ENCODE measurements around the gene MLLT6.

MLLT6 gene

DNA sequence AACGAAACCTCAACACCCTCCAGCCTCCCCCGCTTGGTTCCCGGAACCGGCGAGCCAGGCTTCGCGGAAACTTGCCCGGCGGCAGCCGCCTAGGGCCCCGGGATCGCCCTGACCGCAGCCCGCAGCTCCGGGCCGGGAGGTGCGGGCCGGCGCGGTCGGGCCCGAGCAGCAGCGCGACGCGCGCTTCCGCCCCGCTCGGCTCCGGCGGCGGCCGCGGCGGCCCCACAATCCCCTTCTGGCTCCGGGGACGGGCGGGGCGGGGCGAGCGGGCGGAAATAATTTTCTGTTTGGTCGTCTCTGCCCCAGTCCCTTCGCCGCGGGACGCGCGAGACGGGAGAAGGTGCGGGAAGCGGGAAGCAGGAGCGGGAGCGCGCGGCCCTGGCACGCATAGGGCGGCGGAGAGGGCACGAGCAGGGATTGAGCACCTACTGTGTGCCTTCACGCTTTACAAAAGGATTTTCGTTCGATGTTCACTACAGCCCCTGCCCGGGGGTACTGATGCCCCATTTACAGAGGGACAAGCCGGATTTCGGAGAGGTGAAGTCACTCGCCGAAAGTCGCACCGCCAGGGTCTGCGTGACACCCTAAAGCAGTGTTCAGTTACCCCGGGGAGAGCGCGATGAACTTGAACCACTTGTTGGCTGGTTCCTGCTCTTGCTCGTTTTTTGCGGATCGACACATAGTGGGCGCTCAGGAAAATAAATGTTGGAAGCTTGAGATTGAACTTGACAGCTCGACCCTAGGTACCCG, 2.7 kb upstream of the MLLT6 start:
- Histone ChIP-seq H3K4me3 (ENCODE audit: low read length, poor library complexity, severe bottlenecking) (peak overlapping the region; percentile 99), H2AFZ (ENCODE audit: low read length) (peak overlapping the region; percentile 76), H3K9me3 (ENCODE audit: insufficient read depth, low read depth, low read length) (no peaks in the 10 kb centered on the region), H3K4me2 (ENCODE audit: low read depth, low read length, poor library complexity, severe bottlenecking) (peak overlapping the region; percentile 92), H3K4me1 (ENCODE audit: insufficient read depth, low read length, poor library complexity, severe bottlenecking) (peaks cover 32% of the 10 kb centered on the region), H4K20me1 (ENCODE audit: insufficient read depth, low read length, poor library complexity, severe bottlenecking) (peaks cover 16% of the 10 kb centered on the region), H3K9ac (ENCODE audit: low read depth, low read length, poor library complexity, severe bottlenecking) (peak overlapping the region; percentile 99), H3K9me2 (replicated peaks; ENCODE audit: low read depth, low read length) (no peaks in the 10 kb centered on the region), H3F3A (ENCODE audit: low read depth) (peaks cover 7% of the 10 kb centered on the region), H3K27me3 (ENCODE audit: insufficient read depth, low read length, poor library complexity, severe bottlenecking) (no peaks in the 10 kb centered on the region), H3K79me2 (ENCODE audit: insufficient read depth, low read length) (peaks cover 38% of the 10 kb centered on the region), H3K36me3 (ENCODE audit: insufficient read depth, low read length) (no peaks in the 10 kb centered on the region)
- TF ChIP-seq CTCF (conservative IDR thresholded peaks at IDR 0.05; ENCODE audit: low read length) (no peak), EZH2phosphoT487 (IDR thresholded peaks at IDR 0.05; ENCODE audit: borderline replicate concordance) (no peak)

DNA sequence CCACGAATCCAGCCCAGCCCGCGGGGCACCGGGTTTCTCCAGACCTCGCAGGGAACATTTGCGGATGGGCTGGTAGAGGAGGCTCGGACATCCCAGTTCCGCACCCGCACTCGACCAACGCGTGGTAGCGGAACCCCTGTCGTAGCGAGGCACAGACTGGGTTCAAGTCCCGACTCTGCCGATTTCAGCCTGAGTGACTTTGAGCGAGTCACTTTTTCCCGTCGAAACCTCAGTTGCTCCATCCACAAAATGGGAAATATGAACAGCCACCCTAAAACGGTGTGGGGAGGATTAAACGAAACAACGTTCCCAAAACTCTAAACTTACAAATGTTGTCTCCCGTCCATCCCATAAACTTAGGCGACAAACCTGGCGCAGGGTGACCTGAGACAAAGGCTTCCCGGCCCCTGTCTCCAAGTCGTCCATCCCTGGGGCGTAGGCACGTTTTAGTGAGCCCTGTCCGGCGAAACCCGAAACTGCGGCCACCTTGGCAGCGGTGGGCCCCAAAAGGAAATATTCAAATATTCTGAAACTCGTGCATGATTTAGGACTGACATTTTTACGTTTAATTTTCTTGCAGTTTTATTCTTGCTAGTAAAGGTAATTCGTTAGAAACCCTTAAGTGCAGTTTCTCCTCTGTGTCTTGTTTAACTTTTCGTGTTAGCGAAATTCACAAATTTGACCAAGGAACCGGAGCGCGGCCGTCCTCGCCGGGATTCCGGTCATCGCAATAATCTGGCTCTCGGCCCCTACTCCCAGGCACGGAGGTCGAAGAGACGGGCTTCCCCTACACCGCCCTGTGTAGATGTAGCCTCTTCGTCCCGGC, 1.9 kb upstream of the MLLT6 start:
- Histone ChIP-seq H3K79me2 (ENCODE audit: insufficient read depth, low read length) (peaks cover 46% of the 10 kb centered on the region), H3K9ac (ENCODE audit: low read depth, low read length, poor library complexity, severe bottlenecking) (peak overlapping the region; percentile 99), H3K27me3 (ENCODE audit: insufficient read depth, low read length, poor library complexity, severe bottlenecking) (no peaks in the 10 kb centered on the region), H3K9me3 (ENCODE audit: insufficient read depth, low read depth, low read length) (no peaks in the 10 kb centered on the region), H3K36me3 (ENCODE audit: insufficient read depth, low read length) (no peaks in the 10 kb centered on the region), H2AFZ (ENCODE audit: low read length) (peak overlapping the region; percentile 73), H3K4me2 (ENCODE audit: low read depth, low read length, poor library complexity, severe bottlenecking) (peak overlapping the region; percentile 92), H3F3A (ENCODE audit: low read depth) (peaks cover 7% of the 10 kb centered on the region), H3K9me2 (replicated peaks; ENCODE audit: low read depth, low read length) (no peaks in the 10 kb centered on the region), H3K4me1 (ENCODE audit: insufficient read depth, low read length, poor library complexity, severe bottlenecking) (peaks cover 39% of the 10 kb centered on the region), H3K4me3 (ENCODE audit: low read length, poor library complexity, severe bottlenecking) (peak overlapping the region; percentile 99), H4K20me1 (ENCODE audit: insufficient read depth, low read length, poor library complexity, severe bottlenecking) (peaks cover 24% of the 10 kb centered on the region)
- TF ChIP-seq CTCF (conservative IDR thresholded peaks at IDR 0.05; ENCODE audit: low read length) (no peak), EZH2phosphoT487 (IDR thresholded peaks at IDR 0.05; ENCODE audit: borderline replicate concordance) (no peak)

DNA sequence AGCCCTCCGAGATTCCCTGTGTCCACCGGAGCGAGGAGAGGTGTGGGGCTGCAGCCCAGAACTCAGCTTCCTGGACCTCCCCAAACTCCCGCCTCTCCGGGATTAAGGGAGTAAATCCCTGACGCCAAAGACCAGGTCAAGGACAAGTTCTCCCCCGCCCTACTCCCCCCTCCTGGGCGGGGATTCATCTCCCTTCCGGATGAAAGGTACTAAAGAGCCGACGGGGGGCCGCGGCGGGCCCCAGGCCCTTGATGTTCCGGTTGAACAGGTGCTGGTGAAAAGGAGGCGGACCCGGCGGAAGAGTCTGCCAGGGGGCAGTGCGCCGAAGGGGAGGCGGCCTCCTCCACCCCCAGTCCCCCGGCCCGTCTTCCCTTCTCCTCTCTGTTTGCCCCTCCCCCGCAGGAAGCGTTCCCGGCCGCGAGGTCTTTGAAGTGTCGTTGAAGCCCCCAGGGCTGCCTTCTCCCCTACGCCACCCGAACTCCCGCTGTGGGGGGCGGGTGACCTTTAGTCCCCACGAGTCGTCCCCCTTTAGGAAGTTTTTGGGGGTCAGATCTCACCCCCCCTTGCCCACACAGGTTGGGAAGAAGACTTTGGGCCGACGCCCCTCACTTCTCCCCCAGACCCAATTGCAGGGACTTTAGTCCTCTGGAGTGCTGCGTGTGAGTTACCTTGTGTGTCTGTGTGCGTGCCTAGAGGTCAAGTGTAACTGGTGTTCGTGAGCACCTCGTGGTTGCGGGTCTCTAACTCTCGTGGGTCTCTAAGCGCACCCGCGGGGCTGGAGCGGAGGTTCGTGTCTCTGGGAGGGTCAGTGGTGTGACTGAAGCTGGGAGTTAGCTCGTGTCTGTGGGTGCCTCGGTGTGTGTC, 1.1 kb upstream of the MLLT6 start:
- H3K4me2 ChIP-seq (ENCODE audit: low read depth, low read length, poor library complexity, severe bottlenecking), result peak overlapping the region; percentile 92
- TF ChIP-seq CTCF (conservative IDR thresholded peaks at IDR 0.05; ENCODE audit: low read length), result no peak
- no peak for TF ChIP-seq EZH2phosphoT487 (IDR thresholded peaks at IDR 0.05; ENCODE audit: borderline replicate concordance)
- H3K9me2 ChIP-seq (replicated peaks; ENCODE audit: low read depth, low read length), result no peaks in the 10 kb centered on the region
- peaks cover 53% of the 10 kb centered on the region for H3K79me2 ChIP-seq (ENCODE audit: insufficient read depth, low read length)
- peaks cover 29% of the 10 kb centered on the region for H4K20me1 ChIP-seq (ENCODE audit: insufficient read depth, low read length, poor library complexity, severe bottlenecking)
- peak overlapping the region; percentile 99 for H3K4me3 ChIP-seq (ENCODE audit: low read length, poor library complexity, severe bottlenecking)
- H3F3A ChIP-seq (ENCODE audit: low read depth), result peaks cover 7% of the 10 kb centered on the region
- no peaks in the 10 kb centered on the region for H3K27me3 ChIP-seq (ENCODE audit: insufficient read depth, low read length, poor library complexity, severe bottlenecking)
- no peaks in the 10 kb centered on the region for H3K9me3 ChIP-seq (ENCODE audit: insufficient read depth, low read depth, low read length)
- H3K36me3 ChIP-seq (ENCODE audit: insufficient read depth, low read length), result no peaks in the 10 kb centered on the region; the same call in 1 of the 2 replicates
- peak overlapping the region; percentile 73 for H2AFZ ChIP-seq (ENCODE audit: low read length)
- peak overlapping the region; percentile 99 for H3K9ac ChIP-seq (ENCODE audit: low read depth, low read length, poor library complexity, severe bottlenecking)
- peaks cover 40% of the 10 kb centered on the region for H3K4me1 ChIP-seq (ENCODE audit: insufficient read depth, low read length, poor library complexity, severe bottlenecking)

Data from Loucy (cell line).